H9 (cell line): ENCODE results near the gene ITGA11. TPM values are rescaled to one million over a fixed set of nuclear protein-coding genes. Genes with fewer than 3 reads are reported as not detected.

ENCODE experiments used
- DNase-seq: peaks from one replicate; pipeline ENCODE4 v3.0.0-alpha.2; 2017
- H2AFZ ChIP-seq: one replicate; pipeline ENCODE4 v1.6.1; 2013; ENCODE audit warnings: mild to moderate bottlenecking, low read length, control low read depth, moderate library complexity
- H2AK5ac ChIP-seq: 2 replicates; pipeline ENCODE4 v1.6.1; 2013; ENCODE audit warnings: low read length, control low read depth, mixed read lengths; ENCODE audit not compliant: insufficient read length
- H2BK120ac ChIP-seq: one replicate; pipeline ENCODE4 v1.6.1; 2013; ENCODE audit warnings: low read depth, mild to moderate bottlenecking, low read length, control low read depth, inconsistent platforms; ENCODE audit not compliant: poor library complexity, severe bottlenecking
- H2BK12ac ChIP-seq: 2 replicates; pipeline ENCODE4 v1.6.1; 2013; ENCODE audit warnings: low read length, control low read depth, mixed read lengths, low read depth; ENCODE audit not compliant: insufficient read length
- H2BK15ac ChIP-seq: 2 replicates; pipeline ENCODE4 v1.6.1; 2013; ENCODE audit warnings: low read depth, low read length, control low read depth
- H2BK20ac ChIP-seq: one replicate; pipeline ENCODE4 v1.6.1; 2013; ENCODE audit warnings: low read depth, mild to moderate bottlenecking, low read length, control low read depth, inconsistent platforms; ENCODE audit not compliant: poor library complexity, severe bottlenecking
- H2BK5ac ChIP-seq: 2 replicates; pipeline ENCODE4 v1.6.1; 2013; ENCODE audit warnings: low read length, control low read depth, mixed read lengths; ENCODE audit not compliant: insufficient read length
- H3K14ac ChIP-seq: 2 replicates; pipeline ENCODE4 v1.6.1; 2013; ENCODE audit warnings: low read length, control low read depth; ENCODE audit not compliant: insufficient read depth
- H3K18ac ChIP-seq: 2 replicates; pipeline ENCODE4 v1.6.1; 2013; ENCODE audit warnings: low read depth, mild to moderate bottlenecking, mixed read lengths, low read length, control low read depth; ENCODE audit not compliant: insufficient read length
- H3K23ac ChIP-seq: 2 replicates; pipeline ENCODE4 v1.6.1; 2013; ENCODE audit warnings: low read length, control low read depth, mixed read lengths, low read depth; ENCODE audit not compliant: insufficient read length
- H3K23me2 ChIP-seq: 2 replicates; pipeline ENCODE4 v1.6.1; 2013; ENCODE audit warnings: low read depth, mild to moderate bottlenecking, mixed read lengths, low read length, control low read depth; ENCODE audit not compliant: insufficient read length, poor library complexity, severe bottlenecking
- H3K27ac ChIP-seq: 2 replicates; pipeline ENCODE4 v1.5.1; 2013; ENCODE audit warnings: low read length, control low read depth, mixed read lengths, low read depth; ENCODE audit not compliant: insufficient read length
- H3K27me3 ChIP-seq: 2 replicates; pipeline ENCODE4 v1.6.1; 2013; ENCODE audit warnings: low read length, control low read depth, inconsistent platforms; ENCODE audit not compliant: insufficient read depth
- H3K4ac ChIP-seq: 2 replicates; pipeline ENCODE4 v1.6.1; 2013; ENCODE audit warnings: low read depth, mild to moderate bottlenecking, control low read depth, inconsistent platforms, low read length, moderate library complexity
- H3K4me1 ChIP-seq: 2 replicates; pipeline ENCODE4 v1.6.1; 2013; ENCODE audit warnings: low read length, control low read depth, inconsistent platforms; ENCODE audit not compliant: insufficient read depth
- H3K4me2 ChIP-seq: 2 replicates; pipeline ENCODE4 v1.6.1; 2013; ENCODE audit warnings: low read length, control low read depth, mixed read lengths; ENCODE audit not compliant: insufficient read length, insufficient read depth
- H3K56ac ChIP-seq: 2 replicates; pipeline ENCODE4 v1.6.1; 2013; ENCODE audit warnings: low read depth, mild to moderate bottlenecking, mixed read lengths, low read length, control low read depth; ENCODE audit not compliant: insufficient read length
- H3K79me1 ChIP-seq: 2 replicates; pipeline ENCODE4 v1.6.1; 2013; ENCODE audit warnings: low read depth, mild to moderate bottlenecking, moderate library complexity, low read length, control low read depth, inconsistent platforms; ENCODE audit not compliant: insufficient read depth, poor library complexity, severe bottlenecking
- H3K79me2 ChIP-seq: 2 replicates; pipeline ENCODE4 v1.6.1; 2013; ENCODE audit warnings: low read length, control low read depth, inconsistent platforms; ENCODE audit not compliant: insufficient read depth
- H3K9ac ChIP-seq: 2 replicates; pipeline ENCODE4 v1.6.1; 2013; ENCODE audit warnings: low read length, control low read depth, mixed read lengths; ENCODE audit not compliant: insufficient read length; ENCODE audit errors: extremely low read depth
- H3K9me3 ChIP-seq: one replicate; pipeline ENCODE4 v1.6.1; 2013; ENCODE audit warnings: low read depth, low read length, inconsistent platforms; ENCODE audit not compliant: control insufficient read depth
- H3T11ph ChIP-seq: one replicate; pipeline ENCODE4 v1.6.1; 2013; ENCODE audit warnings: mild to moderate bottlenecking, low read length, control low read depth, inconsistent platforms
- H4K20me1 ChIP-seq: one replicate; pipeline ENCODE4 v1.6.1; 2013; ENCODE audit not compliant: control insufficient read depth, insufficient read length, insufficient read depth
- H4K5ac ChIP-seq: 2 replicates; pipeline ENCODE4 v1.6.1; 2013; ENCODE audit warnings: low read depth, mild to moderate bottlenecking, mixed read lengths, low read length, control low read depth; ENCODE audit not compliant: insufficient read length
- H4K8ac ChIP-seq: replicated peaks from 2 replicates; pipeline ENCODE4 v1.6.1; 2013; ENCODE audit warnings: low read length, control low read depth, mixed read lengths, low read depth; ENCODE audit not compliant: insufficient read length
- H4K91ac ChIP-seq: 2 replicates; pipeline ENCODE4 v1.6.1; 2013; ENCODE audit warnings: low read depth, mild to moderate bottlenecking, moderate library complexity, mixed read lengths, low read length, control low read depth; ENCODE audit not compliant: insufficient read length
- H3K27ac Mint-ChIP-seq, 3 experiments: 2 replicates in 2 of 3; 3 replicates in 1 of 3; pipeline ENCODE4 v1.8.0; 2020 to 2021; ENCODE audit warnings: mixed read lengths in 3 of 3, mild to moderate bottlenecking in 1 of 3, moderate library complexity in 1 of 3
- H3K27me3 Mint-ChIP-seq: 2 replicates; pipeline ENCODE4 v1.8.0; 2021; ENCODE audit warnings: low read depth, mild to moderate bottlenecking, moderate library complexity, mixed read lengths
- H3K36me3 Mint-ChIP-seq, 3 experiments: 2 replicates in 2 of 3; 3 replicates in 1 of 3; pipeline ENCODE4 v1.8.0; 2020 to 2021; ENCODE audit warnings: low read depth in 3 of 3, mixed read lengths in 3 of 3; ENCODE audit not compliant: insufficient read depth in 1 of 3
- H3K4me1 Mint-ChIP-seq, 2 experiments: 2 replicates each; pipeline ENCODE4 v1.8.0; 2020; ENCODE audit warnings: mixed read lengths in 2 of 2
- H3K4me3 Mint-ChIP-seq, 2 experiments: 2 replicates in 1 of 2; 3 replicates in 1 of 2; pipeline ENCODE4 v1.8.0; 2020 to 2021; ENCODE audit warnings: mild to moderate bottlenecking in 2 of 2, mixed read lengths in 2 of 2, moderate library complexity in 1 of 2
- H3K9me3 Mint-ChIP-seq, 2 experiments: 2 replicates in 1 of 2; 3 replicates in 1 of 2; pipeline ENCODE4 v1.8.0; 2020; ENCODE audit warnings: mild to moderate bottlenecking in 2 of 2, mixed read lengths in 2 of 2, moderate library complexity in 1 of 2
- CTCF ChIP-seq: fragments of 200-600 bp; sonication (generic); conservative IDR thresholded peaks from 3 replicates; pipeline ENCODE4 v1.8.0; 2021; ENCODE audit warnings: antibody characterized with exemption, mild to moderate bottlenecking
- WGBS: extraction: QIAGEN DNeasy Blood & Tissue Kit; methylation state at CpG from one replicate; pipeline ENCODE4 v1.1.7; 2013; ENCODE audit warnings: missing lambda C conversion rate, low lambda C conversion rate, mixed read lengths; ENCODE audit not compliant: insufficient read length; ENCODE audit errors: extremely low coverage; 5-methylcytosine and 5-hydroxymethylcytosine counted together
- total RNA-seq: library from RNA; stranded (reverse); gene quantifications from 2 replicates; pipeline ENCODE4 v1.2.1, GENCODE V29; 2021

The ITGA11 gene
- total RNA-seq, 1 experiment from 2014 or later: 0.07 TPM

- no peaks in the 10 kb centered on the region for H3K4me1 ChIP-seq
- H2AK5ac ChIP-seq: no peak overlapping the region
- Mint-ChIP-seq H3K4me1 (peaks cover 0 to 10% of the 10 kb centered on the region in 2 experiments; a peak in 1 of 4 replicates), H3K4me3 (no peak overlapping the region), H3K27ac (no peak overlapping the region; a peak in 1 of 7 replicates), H3K9me3 (no peaks in the 10 kb centered on the region; a peak in 1 of 5 replicates), H3K27me3 (peaks cover 7% of the 10 kb centered on the region), H3K36me3 (no peaks in the 10 kb centered on the region)
- H3K4me2 ChIP-seq: no peak overlapping the region
- no peaks in the 10 kb centered on the region for H3K79me1 ChIP-seq
- H3K79me2 ChIP-seq: no peaks in the 10 kb centered on the region
- WGBS: no CpG with 5 or more reads among the region's 6 CpGs
- no peak overlapping the region for H2BK20ac ChIP-seq
- H3K9ac ChIP-seq: no peak overlapping the region
- H3K56ac ChIP-seq: no peak overlapping the region
- TF ChIP-seq CTCF: no peak
- H3K27ac ChIP-seq: no peak overlapping the region
- no peak overlapping the region for H2AFZ ChIP-seq
- no peak overlapping the region for H2BK5ac ChIP-seq
- no peak overlapping the region for H4K91ac ChIP-seq
- H3K4ac ChIP-seq: no peak overlapping the region
- H4K20me1 ChIP-seq: no peaks in the 10 kb centered on the region
- no peak overlapping the region for H3K18ac ChIP-seq
- no peak overlapping the region for H4K8ac ChIP-seq
- H3K23ac ChIP-seq: no peak overlapping the region
- no peak for DNase-seq
- H2BK120ac ChIP-seq: no peak overlapping the region
- no peak overlapping the region for H3K14ac ChIP-seq
- no peaks in the 10 kb centered on the region for H3K27me3 ChIP-seq
- H3K9me3 ChIP-seq: no peaks in the 10 kb centered on the region
- no peak overlapping the region for H3T11ph ChIP-seq
- no peak overlapping the region for H2BK15ac ChIP-seq
- H4K5ac ChIP-seq: no peak overlapping the region
- no peaks in the 10 kb centered on the region for H3K23me2 ChIP-seq
- no peak overlapping the region for H2BK12ac ChIP-seq
These were observed 37.4 kb upstream of the ITGA11 start for GRCh38 chr15:68469162-68470048.
